ENCODE data around the gene SOX9. TPM values are rescaled to one million over a fixed set of nuclear protein-coding genes. Genes with fewer than 3 reads are reported as not detected.
"Not testable (repeated sequence)": the region's sequence is repeated elsewhere in the genome, so short reads cannot be mapped to it uniquely, and the experiment has no call there.

The SOX9 gene
- total RNA-seq, 1 donor from 2014 or later, result 36.8 TPM

DNA sequence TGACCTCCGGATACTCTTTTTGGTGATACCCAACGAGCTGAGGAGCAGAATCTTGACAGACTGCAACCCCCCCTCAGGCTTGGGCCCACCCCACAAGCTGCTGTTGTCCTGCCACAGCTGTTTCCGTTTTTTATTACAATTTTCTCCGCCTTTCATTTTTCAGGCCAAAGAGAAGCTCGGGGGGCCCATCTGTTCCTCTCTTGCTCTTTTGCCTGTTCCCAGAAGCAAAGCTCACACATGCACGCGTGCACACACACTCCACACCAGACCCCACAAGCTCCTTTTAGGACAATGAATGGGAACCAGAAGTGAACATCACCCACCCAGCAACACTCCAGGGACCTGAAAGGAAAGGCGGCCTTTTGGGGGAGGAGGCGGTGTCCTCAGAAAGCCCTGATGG, 16.3 kb downstream of the SOX9 start:
- no peak overlapping the region for H3K4me3 Mint-ChIP-seq
- peaks cover 4% of the 10 kb centered on the region for H3K9me3 Mint-ChIP-seq
- H3K27ac Mint-ChIP-seq (ENCODE audit: unreplicated experiment), result no peak overlapping the region
- TF ChIP-seq, protein P1, sequence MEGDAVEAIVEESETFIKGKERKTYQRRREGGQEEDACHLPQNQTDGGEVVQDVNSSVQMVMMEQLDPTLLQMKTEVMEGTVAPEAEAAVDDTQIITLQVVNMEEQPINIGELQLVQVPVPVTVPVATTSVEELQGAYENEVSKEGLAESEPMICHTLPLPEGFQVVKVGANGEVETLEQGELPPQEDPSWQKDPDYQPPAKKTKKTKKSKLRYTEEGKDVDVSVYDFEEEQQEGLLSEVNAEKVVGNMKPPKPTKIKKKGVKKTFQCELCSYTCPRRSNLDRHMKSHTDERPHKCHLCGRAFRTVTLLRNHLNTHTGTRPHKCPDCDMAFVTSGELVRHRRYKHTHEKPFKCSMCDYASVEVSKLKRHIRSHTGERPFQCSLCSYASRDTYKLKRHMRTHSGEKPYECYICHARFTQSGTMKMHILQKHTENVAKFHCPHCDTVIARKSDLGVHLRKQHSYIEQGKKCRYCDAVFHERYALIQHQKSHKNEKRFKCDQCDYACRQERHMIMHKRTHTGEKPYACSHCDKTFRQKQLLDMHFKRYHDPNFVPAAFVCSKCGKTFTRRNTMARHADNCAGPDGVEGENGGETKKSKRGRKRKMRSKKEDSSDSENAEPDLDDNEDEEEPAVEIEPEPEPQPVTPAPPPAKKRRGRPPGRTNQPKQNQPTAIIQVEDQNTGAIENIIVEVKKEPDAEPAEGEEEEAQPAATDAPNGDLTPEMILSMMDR (conservative IDR thresholded peaks at IDR 0.05), result no peak
- peaks cover 11% of the 10 kb centered on the region for H3K4me1 Mint-ChIP-seq
- H3K36me3 Mint-ChIP-seq (ENCODE audit: low read depth), result no peaks in the 10 kb centered on the region
- DNase-seq (ENCODE audit: low read depth, low spot score), result no peak
- H3K27me3 Mint-ChIP-seq (ENCODE audit: low read depth), result no peaks in the 10 kb centered on the region

DNA sequence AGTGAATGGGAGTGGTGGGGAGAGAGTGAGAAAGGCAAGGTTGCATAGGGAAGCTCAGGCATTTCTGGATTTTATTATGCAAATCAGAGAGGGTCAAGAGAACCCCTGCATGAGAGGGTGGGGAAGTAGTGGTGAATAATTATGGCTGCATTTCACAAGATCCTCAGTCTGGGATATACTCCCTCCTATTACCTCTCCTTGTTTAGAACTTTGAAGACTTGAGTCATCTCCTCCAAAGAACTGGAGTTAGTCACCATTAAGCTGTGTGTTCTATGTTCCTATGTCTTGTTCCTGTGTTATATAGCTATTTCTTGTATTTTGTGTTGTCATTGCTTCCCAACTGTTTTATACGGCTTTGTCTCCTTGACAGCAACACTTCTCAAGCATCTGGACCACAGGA, 18.4 kb downstream of the SOX9 start:
- TF ChIP-seq, protein P1 (conservative IDR thresholded peaks at IDR 0.05), result no peak
- DNase-seq (ENCODE audit: low read depth, low spot score), result no peak
- Mint-ChIP-seq H3K4me1 (peaks cover 11% of the 10 kb centered on the region), H3K27ac (ENCODE audit: unreplicated experiment) (no peak overlapping the region), H3K4me3 (no peak overlapping the region), H3K36me3 (ENCODE audit: low read depth) (no peaks in the 10 kb centered on the region), H3K27me3 (ENCODE audit: low read depth) (no peaks in the 10 kb centered on the region), H3K9me3 (peaks cover 4% of the 10 kb centered on the region)

DNA sequence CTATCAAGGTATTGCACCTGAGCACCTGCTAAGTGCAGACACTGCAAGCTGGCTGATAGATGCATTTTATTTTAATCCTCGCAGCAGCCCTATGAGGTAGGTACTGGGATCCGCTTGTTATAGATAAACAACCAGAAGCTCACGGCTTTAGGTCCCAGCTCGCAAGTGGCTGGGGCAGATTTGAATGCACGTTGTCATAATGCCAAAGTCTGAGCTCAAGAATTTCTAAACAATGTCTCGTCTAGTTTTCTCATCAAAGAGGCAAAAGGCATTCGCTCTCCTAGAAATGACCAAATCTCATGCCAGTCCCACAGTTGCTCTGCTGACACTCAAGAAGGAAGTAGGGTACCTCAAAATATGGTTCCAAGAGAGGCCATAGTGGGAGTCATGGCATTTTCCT, 20.5 kb downstream of the SOX9 start:
- DNase-seq (ENCODE audit: low read depth, low spot score), result no peak
- H3K4me1 Mint-ChIP-seq, result peaks cover 11% of the 10 kb centered on the region
- no peak overlapping the region for H3K4me3 Mint-ChIP-seq
- no peaks in the 10 kb centered on the region for H3K27me3 Mint-ChIP-seq (ENCODE audit: low read depth)
- H3K9me3 Mint-ChIP-seq, result peaks cover 2% of the 10 kb centered on the region
- TF ChIP-seq, protein P1 (conservative IDR thresholded peaks at IDR 0.05), result no peak
- peak overlapping the region; percentile 30 for H3K27ac Mint-ChIP-seq (ENCODE audit: unreplicated experiment)
- H3K36me3 Mint-ChIP-seq (ENCODE audit: low read depth), result no peaks in the 10 kb centered on the region

DNA sequence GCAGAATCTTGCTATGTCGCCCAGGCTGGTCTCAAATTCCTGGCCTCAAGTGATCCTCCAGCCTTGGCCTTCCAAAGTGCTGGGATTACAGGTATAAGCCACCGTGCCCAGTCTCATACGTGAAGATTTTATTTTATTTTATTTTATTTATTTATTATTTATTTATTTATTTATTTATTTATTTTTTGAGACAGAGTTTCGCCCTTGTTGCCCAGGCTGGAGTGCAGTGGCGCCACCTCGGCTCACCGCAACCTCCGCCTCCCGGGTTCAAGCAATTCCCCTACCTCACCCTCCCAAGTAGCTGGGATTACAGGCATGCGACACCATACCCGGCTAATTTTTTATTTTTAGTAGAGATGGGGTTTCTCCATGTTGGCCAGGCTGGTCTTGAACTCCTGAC, 21.3 kb downstream of the SOX9 start:
- H3K4me1 Mint-ChIP-seq, result peaks cover 11% of the 10 kb centered on the region
- not testable (repeated sequence) for H3K4me3 Mint-ChIP-seq; DNase-seq (ENCODE audit: low read depth, low spot score); H3K36me3 Mint-ChIP-seq (ENCODE audit: low read depth); H3K9me3 Mint-ChIP-seq; H3K27me3 Mint-ChIP-seq (ENCODE audit: low read depth); H3K27ac Mint-ChIP-seq (ENCODE audit: unreplicated experiment)

GRCh38 chr17:72142614-72143013, 21.8 kb downstream of the SOX9 start:
- Mint-ChIP-seq H3K36me3 (ENCODE audit: low read depth) (no peaks in the 10 kb centered on the region), H3K27ac (ENCODE audit: unreplicated experiment) (peak overlapping the region; percentile 63), H3K27me3 (ENCODE audit: low read depth) (no peaks in the 10 kb centered on the region), H3K4me1 (peaks cover 11% of the 10 kb centered on the region), H3K4me3 (no peak overlapping the region), H3K9me3 (peaks cover 2% of the 10 kb centered on the region)
- TF ChIP-seq, protein P1 (conservative IDR thresholded peaks at IDR 0.05), result no peak
- no peak for DNase-seq (ENCODE audit: low read depth, low spot score)

- H3K4me1 Mint-ChIP-seq, result peaks cover 11% of the 10 kb centered on the region
- no peak overlapping the region for H3K27ac Mint-ChIP-seq (ENCODE audit: unreplicated experiment)
- H3K27me3 Mint-ChIP-seq (ENCODE audit: low read depth), result no peaks in the 10 kb centered on the region
- DNase-seq (ENCODE audit: low read depth, low spot score), result no peak
- TF ChIP-seq, protein P1 (conservative IDR thresholded peaks at IDR 0.05), result no peak
- H3K4me3 Mint-ChIP-seq, result no peak overlapping the region
- no peaks in the 10 kb centered on the region for H3K36me3 Mint-ChIP-seq (ENCODE audit: low read depth)
- H3K9me3 Mint-ChIP-seq, result peaks cover 2% of the 10 kb centered on the region
Observed at GRCh38 chr17:72143245-72143644, 22.4 kb downstream of the SOX9 start.
